Aorta (tissue), 5 donors: ENCODE data around the gene VTI1A. TPM values are rescaled to one million over a fixed set of nuclear protein-coding genes. Genes with fewer than 3 reads are reported as not detected.

Experiments used
- ATAC-seq: fragments of 200-7000 bp; cut with Tn5 transposase; one replicate; pipeline ENCODE4 v1.9.1; 2022; ENCODE audit warnings: moderate library complexity; ENCODE audit not compliant: low FRiP score
- DNase-seq, 2 donors: peaks; one replicate each; pipeline ENCODE4 v3.0.0-alpha.2; 2020
- H3K27ac ChIP-seq, 2 donors: one replicate each; pipeline ENCODE4 v1.5.1; 2013; ENCODE audit warnings: low read length in 2 of 2, mild to moderate bottlenecking in 2 of 2, moderate library complexity in 2 of 2, control low read depth in 1 of 2, inconsistent platforms in 1 of 2, low read depth in 1 of 2
- H3K27me3 ChIP-seq, 2 donors: one replicate each; pipeline ENCODE4 v1.6.1; 2013; ENCODE audit warnings: control low read depth in 1 of 2, low read length in 1 of 2, mild to moderate bottlenecking in 1 of 2, moderate library complexity in 1 of 2; ENCODE audit not compliant: insufficient read depth in 2 of 2, control insufficient read depth in 1 of 2
- H3K36me3 ChIP-seq, 2 donors: one replicate each; pipeline ENCODE4 v1.6.1; 2013; ENCODE audit warnings: control low read depth in 1 of 2, low read length in 1 of 2, mild to moderate bottlenecking in 1 of 2; ENCODE audit not compliant: insufficient read depth in 2 of 2, control insufficient read depth in 1 of 2
- H3K4me1 ChIP-seq, 2 donors: one replicate each; pipeline ENCODE4 v1.6.1; 2013; ENCODE audit warnings: low read length in 2 of 2, control low read depth in 1 of 2, mild to moderate bottlenecking in 1 of 2, moderate library complexity in 1 of 2; ENCODE audit not compliant: insufficient read depth in 2 of 2, control insufficient read depth in 1 of 2
- H3K4me3 ChIP-seq, 2 donors: one replicate each; pipeline ENCODE4 v1.5.1; 2013; ENCODE audit warnings: low read length in 2 of 2, control low read depth in 1 of 2, mild to moderate bottlenecking in 1 of 2
- H3K9me3 ChIP-seq: one replicate; pipeline ENCODE4 v1.6.1; 2013; ENCODE audit warnings: mild to moderate bottlenecking, low read length; ENCODE audit not compliant: control insufficient read depth
- WGBS, 2 donors: extraction: QIAGEN DNeasy Blood & Tissue Kit; methylation state at CpG; one replicate each; pipeline ENCODE4 v1.1.7; 2013; 5-methylcytosine and 5-hydroxymethylcytosine counted together
- intact Hi-C, 2 donors: fragments of 100-400 bp; cut with DNase I; formaldehyde crosslinking; loops; one replicate each; pipeline versions ENCODE4 v1.14.2 to v1.15.0; 2022
- polyA plus RNA-seq, 2 donors: library from polyadenylated mRNA; stranded (reverse); fragments of 200-250 nt; gene quantifications; one replicate each; pipeline ENCODE4 v1.2.3, GENCODE V29; 2013
- total RNA-seq, 2 donors: library from RNA; stranded (reverse); fragmentation: NEBNext Ultra II Directional; extraction: Animal tissue kit (Norgen Biotek cat#: 25700); gene quantifications; one replicate each; pipeline ENCODE4 v1.2.1, GENCODE V29; 2021
- donor health status: healthy with polysubstance abuse.
- donor health status: Bipolar disorder and iron deficiency.
- donor health status: DM: no; HTN: no; CAD: no.
- donor health status: DM: no; HTN: no; CAD: no.
- donor health status: DM: yes; HTN: yes; CAD: no.

The VTI1A gene
- total and polyA plus RNA-seq, 4 donors, result 8.6 to 43.1 (median 23.2) TPM

GRCh38 chr10:112799726-112800510, 352.9 kb downstream of the VTI1A start:
- no peaks in the 10 kb centered on the region for H3K36me3 ChIP-seq
- 57 to 64% methylated on average over 8 of the region's 8 CpGs for WGBS, 2 donors
- no peak overlapping the region for H3K27ac ChIP-seq
- DNase-seq (no peak), ATAC-seq (no peak)
- H3K4me3 ChIP-seq, result no peak overlapping the region
- intact Hi-C loops, result no loop called here
- no peaks in the 10 kb centered on the region for H3K27me3 ChIP-seq
- no peaks in the 10 kb centered on the region for H3K4me1 ChIP-seq
- no peaks in the 10 kb centered on the region for H3K9me3 ChIP-seq

- no peak for DNase-seq
- H3K27me3 ChIP-seq, result no peaks in the 10 kb centered on the region
- no peak for ATAC-seq
- no peak overlapping the region for H3K27ac ChIP-seq
- H3K36me3 ChIP-seq, result no peaks in the 10 kb centered on the region
- no peak overlapping the region for H3K4me3 ChIP-seq
- H3K4me1 ChIP-seq, result no peaks in the 10 kb centered on the region
- WGBS, 2 donors, result 91 to 95% methylated on average over 3 of the region's 3 CpGs
- intact Hi-C loops, result no loop called here
- no peaks in the 10 kb centered on the region for H3K9me3 ChIP-seq
Measured at GRCh38 chr10:112801004-112801403, 354.0 kb downstream of the VTI1A start.

- ATAC-seq (no peak), DNase-seq (no peak)
- no peaks in the 10 kb centered on the region for H3K9me3 ChIP-seq
- intact Hi-C loops, result no loop called here
- no peak overlapping the region for H3K4me3 ChIP-seq
- 96 to 98% methylated on average over 4 of the region's 4 CpGs for WGBS, 2 donors
- no peak overlapping the region for H3K27ac ChIP-seq
- no peaks in the 10 kb centered on the region for H3K4me1 ChIP-seq
- H3K27me3 ChIP-seq, result no peaks in the 10 kb centered on the region
- no peaks in the 10 kb centered on the region for H3K36me3 ChIP-seq
Measured at GRCh38 chr10:112801748-112802147, 354.7 kb downstream of the VTI1A start.

GRCh38 chr10:112802411-112803022, 355.5 kb downstream of the VTI1A start:
- Histone ChIP-seq H3K9me3 (no peaks in the 10 kb centered on the region), H3K4me1 (no peaks in the 10 kb centered on the region), H3K27me3 (no peaks in the 10 kb centered on the region), H3K4me3 (no peak overlapping the region), H3K27ac (no peak overlapping the region), H3K36me3 (no peaks in the 10 kb centered on the region)
- no peak for DNase-seq
- no peak for ATAC-seq
- 94 to 97% methylated on average over 5 of the region's 5 CpGs for WGBS, 2 donors
- intact Hi-C loops, result no loop called here

GRCh38 chr10:112803961-112804401, 357.0 kb downstream of the VTI1A start:
- Histone ChIP-seq H3K9me3 (no peaks in the 10 kb centered on the region), H3K4me3 (no peak overlapping the region), H3K27me3 (no peaks in the 10 kb centered on the region), H3K27ac (no peak overlapping the region), H3K4me1 (no peaks in the 10 kb centered on the region), H3K36me3 (no peaks in the 10 kb centered on the region)
- ATAC-seq (no peak), DNase-seq (no peak)
- intact Hi-C loops, result no loop called here
- 84 to 87% methylated on average over 5 of the region's 5 CpGs for WGBS, 2 donors

GRCh38 chr10:112805254-112805590, 358.2 kb downstream of the VTI1A start:
- Histone ChIP-seq H3K9me3 (no peaks in the 10 kb centered on the region), H3K4me1 (no peaks in the 10 kb centered on the region), H3K36me3 (no peaks in the 10 kb centered on the region), H3K27me3 (no peaks in the 10 kb centered on the region), H3K4me3 (no peak overlapping the region), H3K27ac (no peak overlapping the region)
- no peak for ATAC-seq
- WGBS, 2 donors, result 82 to 83% methylated on average over 4 of the region's 4 CpGs
- intact Hi-C loops, result no loop called here
- no peak for DNase-seq

- Histone ChIP-seq H3K36me3 (no peaks in the 10 kb centered on the region), H3K4me1 (no peaks in the 10 kb centered on the region), H3K27me3 (no peaks in the 10 kb centered on the region), H3K9me3 (no peaks in the 10 kb centered on the region), H3K27ac (no peak overlapping the region), H3K4me3 (no peak overlapping the region)
- DNase-seq (no peak), ATAC-seq (no peak)
- intact Hi-C loops, result no loop called here
- 96 to 99% methylated on average over 6 of the region's 6 CpGs for WGBS, 2 donors
Measured at GRCh38 chr10:112805701-112806100, 358.7 kb downstream of the VTI1A start.

GRCh38 chr10:112807013-112807412, 360.0 kb downstream of the VTI1A start:
- ATAC-seq (no peak), DNase-seq (no peak)
- Histone ChIP-seq H3K36me3 (no peaks in the 10 kb centered on the region), H3K27me3 (no peaks in the 10 kb centered on the region), H3K4me3 (no peak overlapping the region), H3K9me3 (no peaks in the 10 kb centered on the region), H3K27ac (no peak overlapping the region), H3K4me1 (no peaks in the 10 kb centered on the region)
- intact Hi-C loops, result no loop called here
- 96 to 97% methylated on average over 8 of the region's 8 CpGs for WGBS, 2 donors

- intact Hi-C loops, result loop anchor here in 1 of 2 donors (10.0 kb wide), 2 partner anchors 135 to 315 kb away; no protein-coding TSS in a partner anchor
- WGBS, 2 donors, result 96% methylated on average over 4 of the region's 4 CpGs
- H3K4me3 ChIP-seq, result no peak overlapping the region
- ATAC-seq, result no peak
- no peak overlapping the region for H3K27ac ChIP-seq
- no peaks in the 10 kb centered on the region for H3K4me1 ChIP-seq
- no peaks in the 10 kb centered on the region for H3K36me3 ChIP-seq
- DNase-seq, result no peak
- no peaks in the 10 kb centered on the region for H3K27me3 ChIP-seq
- no peaks in the 10 kb centered on the region for H3K9me3 ChIP-seq
Measured at GRCh38 chr10:112809736-112810135, 362.7 kb downstream of the VTI1A start.
